Middle frontal gyrus (tissue), 1 donor: Measurements from ENCODE around the gene TMA7B.

Experiments used
- DNase-seq: peaks from one replicate; pipeline ENCODE4 v3.0.0-alpha.2; 2015; ENCODE audit warnings: low spot score; ENCODE audit errors: extremely low spot score

TMA7B gene

GRCh38 chr22:39999144-39999757, 39.1 kb downstream of the TMA7B start:
- no peak for DNase-seq

GRCh38 chr22:40000171-40000570, 40.0 kb downstream of the TMA7B start:
- DNase-seq: no peak

- no peak for DNase-seq
These were observed 40.9 kb downstream of the TMA7B start for GRCh38 chr22:40001106-40001505.

GRCh38 chr22:40001800-40002577, 41.8 kb downstream of the TMA7B start:
- no peak for DNase-seq

- DNase-seq: no peak
These were observed 42.9 kb downstream of the TMA7B start for GRCh38 chr22:40002935-40003715.

- DNase-seq: no peak
These were observed 44.6 kb downstream of the TMA7B start for GRCh38 chr22:40004836-40005235.

- DNase-seq: no peak
These were observed 46.4 kb downstream of the TMA7B start for GRCh38 chr22:40006641-40007040.

- no peak for DNase-seq
These were observed 47.9 kb downstream of the TMA7B start for GRCh38 chr22:40007853-40008710.

- no peak for DNase-seq
These were observed 48.6 kb downstream of the TMA7B start for GRCh38 chr22:40008726-40009291.

GRCh38 chr22:40009292-40009774, 49.1 kb downstream of the TMA7B start:
- no peak for DNase-seq

GRCh38 chr22:40009951-40010671, 49.9 kb downstream of the TMA7B start:
- no peak for DNase-seq

GRCh38 chr22:40010746-40011145, 50.5 kb downstream of the TMA7B start:
- DNase-seq: no peak
